HG03196 (cell line): Measurements from ENCODE around the gene ADAMTS14.
"Not testable (repeated sequence)": the region's sequence is repeated elsewhere in the genome, so short reads cannot be mapped to it uniquely, and the experiment has no call there.

Experiments
- ATAC-seq: cut with Tn5 transposase; IDR thresholded peaks from one replicate; pipeline ENCODE4 v1.9.1; 2021; ENCODE audit not compliant: unreplicated experiment

ADAMTS14 gene

GRCh38 chr10:70749756-70750155 lies 77.5 kb downstream of the ADAMTS14 start:
- no peak for ATAC-seq

- ATAC-seq = no peak
These were observed 77.9 kb downstream of the ADAMTS14 start for GRCh38 chr10:70750156-70750703.

GRCh38 chr10:70751356-70751755 lies 79.0 kb downstream of the ADAMTS14 start:
- ATAC-seq = no peak

GRCh38 chr10:70751991-70752390 lies 79.7 kb downstream of the ADAMTS14 start:
- ATAC-seq = no peak

GRCh38 chr10:70752571-70752970 lies 80.3 kb downstream of the ADAMTS14 start:
- no peak for ATAC-seq

GRCh38 chr10:70753026-70753663 lies 80.8 kb downstream of the ADAMTS14 start:
- no peak for ATAC-seq

GRCh38 chr10:70753841-70754621 lies 81.7 kb downstream of the ADAMTS14 start:
- no peak for ATAC-seq

GRCh38 chr10:70756700-70757360 lies 84.5 kb downstream of the ADAMTS14 start:
- no peak for ATAC-seq

GRCh38 chr10:70757856-70758255 lies 85.5 kb downstream of the ADAMTS14 start:
- ATAC-seq = no peak

- ATAC-seq = no peak
These were observed 86.6 kb downstream of the ADAMTS14 start for GRCh38 chr10:70758757-70759514.

- ATAC-seq = no peak
These were observed 87.5 kb downstream of the ADAMTS14 start for GRCh38 chr10:70759781-70760180.

- no peak for ATAC-seq
These were observed 88.0 kb downstream of the ADAMTS14 start for GRCh38 chr10:70760271-70760787.

- ATAC-seq = no peak
These were observed 88.8 kb downstream of the ADAMTS14 start for GRCh38 chr10:70761031-70761601.

- ATAC-seq = no peak
These were observed 89.5 kb downstream of the ADAMTS14 start for GRCh38 chr10:70761727-70762350.

- ATAC-seq = no peak
These were observed 90.3 kb downstream of the ADAMTS14 start for GRCh38 chr10:70762441-70763175.

GRCh38 chr10:70763567-70763966 lies 91.3 kb downstream of the ADAMTS14 start:
- no peak for ATAC-seq

GRCh38 chr10:70765794-70766594 lies 93.7 kb downstream of the ADAMTS14 start:
- no peak for ATAC-seq

- ATAC-seq = not testable (repeated sequence)
These were observed 95.8 kb downstream of the ADAMTS14 start for GRCh38 chr10:70768026-70768685.
